Fibroblast of lung (primary cell): ENCODE data around the gene CTNND2. TPM values are rescaled to one million over a fixed set of nuclear protein-coding genes. Genes with fewer than 3 reads are reported as not detected.

Source experiments
- DNase-seq, 2 donors: peaks; one replicate each; pipeline versions ENCODE4 v3.0.0 to v3.0.0-alpha.2; 2010; ENCODE audit warnings: low read depth in 2 of 2
- H2AFZ ChIP-seq: 2 replicates; pipeline ENCODE4 v1.5.1; 2012; ENCODE audit warnings: low read length, control low read depth, inconsistent platforms
- H3K27ac ChIP-seq: 2 replicates; pipeline ENCODE4 v1.5.1; 2011; ENCODE audit warnings: low read length, control low read depth; ENCODE audit not compliant: insufficient read depth
- H3K27me3 ChIP-seq: 2 replicates; pipeline ENCODE4 v1.5.1; 2011; ENCODE audit warnings: mild to moderate bottlenecking, low read length; ENCODE audit not compliant: control insufficient read depth, insufficient read depth
- H3K36me3 ChIP-seq: 2 replicates; pipeline ENCODE4 v1.5.1; 2011; ENCODE audit warnings: low read length; ENCODE audit not compliant: control insufficient read depth, insufficient read depth
- H3K4me1 ChIP-seq: 2 replicates; pipeline ENCODE4 v1.5.1; 2011; ENCODE audit warnings: low read length; ENCODE audit not compliant: control insufficient read depth, insufficient read depth; ENCODE audit errors: extremely low read depth
- H3K4me2 ChIP-seq: 2 replicates; pipeline ENCODE4 v1.5.1; 2011; ENCODE audit warnings: low read length, control low read depth; ENCODE audit not compliant: insufficient read depth; ENCODE audit errors: extremely low read depth
- H3K4me3 ChIP-seq, 4 experiments: fragments of 200-600 bp in 1 of 4; sonication (generic) in 1 of 4; replicated peaks in 1 of 4; 2 replicates each; pipeline ENCODE4 v1.5.1; 2011 to 2016; ENCODE audit warnings: low read length in 4 of 4, low read depth in 3 of 4, mild to moderate bottlenecking in 3 of 4, control low read depth in 2 of 4, inconsistent platforms in 1 of 4, mixed read lengths in 1 of 4; ENCODE audit not compliant: insufficient read depth in 1 of 4; ENCODE audit errors: control extremely low read depth in 1 of 4
- H3K79me2 ChIP-seq: 2 replicates; pipeline ENCODE4 v1.5.1; 2012; ENCODE audit warnings: mild to moderate bottlenecking, low read length, inconsistent platforms; ENCODE audit not compliant: control insufficient read depth, insufficient read depth
- H3K9ac ChIP-seq: 2 replicates; pipeline ENCODE4 v1.5.1; 2011; ENCODE audit warnings: mild to moderate bottlenecking, low read length, control low read depth; ENCODE audit not compliant: insufficient read depth
- H3K9me3 ChIP-seq: 2 replicates; pipeline ENCODE4 v1.5.1; 2012; ENCODE audit warnings: low read depth, low read length; ENCODE audit not compliant: control insufficient read depth, insufficient read depth
- H4K20me1 ChIP-seq: 2 replicates; pipeline ENCODE4 v1.5.1; 2011; ENCODE audit warnings: low read length; ENCODE audit not compliant: control insufficient read depth, insufficient read depth; ENCODE audit errors: extremely low read depth
- CTCF ChIP-seq, 2 donors: IDR thresholded peaks in 1 of 2; conservative IDR thresholded peaks in 1 of 2; 1 replicate in 1 of 2; 2 replicates in 1 of 2; pipeline ENCODE4 v1.5.1; 2011 to 2012; ENCODE audit warnings: low read length in 2 of 2, control low read depth in 1 of 2, inconsistent platforms in 1 of 2, low read depth in 1 of 2, mild to moderate bottlenecking in 1 of 2
- EZH2 ChIP-seq: IDR thresholded peaks from 2 replicates; pipeline ENCODE4 v1.5.1; 2012; ENCODE audit warnings: low read length, control low read depth, mild to moderate bottlenecking; ENCODE audit errors: missing control alignments
- polyA plus RNA-seq, 2 donors: library from polyadenylated mRNA; depleted of rRNA in 1 of 2; stranded (reverse) in 1 of 2; unstranded in 1 of 2; fragments of >200 nt; gene quantifications; 2 replicates each; pipeline ENCODE4 v1.2.1, GENCODE V29; 2011 to 2012; ENCODE audit warnings: missing spikeins in 1 of 2
- total RNA-seq: library from RNA; depleted of rRNA; stranded (reverse); fragments of >200 nt; gene quantifications from 2 replicates; pipeline ENCODE4 v1.2.1, GENCODE V29; 2014

Gene CTNND2
- total and polyA plus RNA-seq, 2 donors (not counting 1 experiment from before 2014, with no cell fraction given) = not detected

- H3K9ac ChIP-seq = no peak overlapping the region
- H3K4me2 ChIP-seq = no peak overlapping the region
- DNase-seq = no peak
- no peaks in the 10 kb centered on the region for H3K36me3 ChIP-seq
- no peak overlapping the region for H3K4me3 ChIP-seq
- H3K27me3 ChIP-seq = no peaks in the 10 kb centered on the region
- no peak overlapping the region for H2AFZ ChIP-seq
- H4K20me1 ChIP-seq = no peaks in the 10 kb centered on the region
- H3K27ac ChIP-seq = no peak overlapping the region
- no peak for TF ChIP-seq EZH2
- H3K4me1 ChIP-seq = no peaks in the 10 kb centered on the region
- no peaks in the 10 kb centered on the region for H3K79me2 ChIP-seq
- H3K9me3 ChIP-seq = no peaks in the 10 kb centered on the region
These were observed 673.4 kb downstream of the CTNND2 start for GRCh38 chr5:11230890-11231289.

DNA sequence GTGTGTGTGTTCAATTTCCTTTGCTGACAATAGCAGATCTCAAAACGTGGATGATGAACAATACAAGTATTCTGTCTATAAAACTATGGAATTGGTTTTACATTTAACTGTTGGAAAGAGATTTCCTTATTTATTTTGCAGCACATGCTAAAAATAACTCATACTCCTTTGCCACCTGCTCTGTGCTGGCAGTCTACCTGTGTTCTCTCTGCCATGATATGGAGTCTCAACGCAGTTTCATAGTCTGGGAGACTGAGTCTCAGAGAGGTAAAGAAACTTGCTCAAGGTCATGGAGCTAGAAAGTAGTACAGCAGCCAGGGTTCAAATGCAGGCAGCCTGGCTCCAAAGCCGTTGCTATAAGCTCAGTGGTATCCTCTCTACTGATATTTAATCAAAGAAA is 677.2 kb downstream of the CTNND2 start:
- Histone ChIP-seq H3K9me3 (no peaks in the 10 kb centered on the region), H3K27ac (no peak overlapping the region), H3K4me3 (no peak overlapping the region), H3K4me1 (no peaks in the 10 kb centered on the region), H3K36me3 (no peaks in the 10 kb centered on the region), H3K79me2 (no peaks in the 10 kb centered on the region), H3K4me2 (no peak overlapping the region), H2AFZ (no peak overlapping the region), H4K20me1 (no peaks in the 10 kb centered on the region), H3K27me3 (no peaks in the 10 kb centered on the region), H3K9ac (no peak overlapping the region)
- no peak for DNase-seq
- TF ChIP-seq EZH2 (no peak), CTCF (conservative IDR thresholded peaks at IDR 0.05 in 1 of 2, IDR thresholded peaks at IDR 0.05 in 1 of 2; ENCODE audit: low read depth in 1 of 2, low read length in 2 of 2) (no peak)

- Histone ChIP-seq H3K9ac (no peak overlapping the region), H3K4me3 (no peak overlapping the region), H2AFZ (no peak overlapping the region), H3K9me3 (no peaks in the 10 kb centered on the region), H3K27me3 (no peaks in the 10 kb centered on the region), H4K20me1 (no peaks in the 10 kb centered on the region), H3K27ac (no peak overlapping the region), H3K36me3 (no peaks in the 10 kb centered on the region), H3K79me2 (no peaks in the 10 kb centered on the region), H3K4me2 (no peak overlapping the region), H3K4me1 (no peaks in the 10 kb centered on the region)
- DNase-seq = no peak
- TF ChIP-seq EZH2 (no peak), CTCF (conservative IDR thresholded peaks at IDR 0.05 in 1 of 2, IDR thresholded peaks at IDR 0.05 in 1 of 2; ENCODE audit: low read depth in 1 of 2, low read length in 2 of 2) (no peak)
These were observed 679.6 kb downstream of the CTNND2 start for GRCh38 chr5:11224436-11225187.
